C4-2B (cell line): Measurements from ENCODE around the gene ARHGEF25.

Experiments used
- ZFX ChIP-seq: fragments of 450-650 bp; IDR thresholded peaks from 2 replicates; pipeline ENCODE4 v1.6.1; 2017
- TF ChIP-seq, protein P1 (sequence below): fragments of 450-650 bp; conservative IDR thresholded peaks from 2 replicates; pipeline ENCODE4 v1.5.1; 2017; ENCODE audit warnings: mild to moderate bottlenecking

DNA sequence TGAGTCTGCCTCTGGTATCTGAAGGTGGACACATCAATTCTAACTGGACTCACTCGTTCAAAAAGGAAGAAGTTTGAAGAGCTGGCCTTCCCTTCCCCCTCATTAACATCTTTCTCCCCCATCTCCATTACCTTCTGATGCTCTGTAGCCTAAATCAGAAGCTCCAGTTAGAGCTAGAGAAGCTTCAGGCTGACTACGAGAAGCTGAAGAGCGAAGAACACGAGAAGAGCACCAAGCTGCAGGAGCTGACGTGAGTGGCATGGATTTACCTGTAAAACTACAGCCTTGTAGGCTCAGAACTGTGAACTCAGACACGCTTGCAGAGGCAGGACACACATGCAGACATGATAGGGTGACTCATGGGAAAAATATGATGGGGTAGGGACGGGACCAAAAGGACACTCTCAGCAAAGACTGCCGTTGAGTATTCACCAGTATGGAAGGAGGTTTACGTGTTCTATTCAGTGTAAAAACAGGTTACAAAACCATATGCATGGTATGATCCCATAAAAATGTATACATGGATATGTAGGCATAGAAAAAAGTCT, 34.5 kb upstream of the ARHGEF25 start:
- TF ChIP-seq, protein P1, sequence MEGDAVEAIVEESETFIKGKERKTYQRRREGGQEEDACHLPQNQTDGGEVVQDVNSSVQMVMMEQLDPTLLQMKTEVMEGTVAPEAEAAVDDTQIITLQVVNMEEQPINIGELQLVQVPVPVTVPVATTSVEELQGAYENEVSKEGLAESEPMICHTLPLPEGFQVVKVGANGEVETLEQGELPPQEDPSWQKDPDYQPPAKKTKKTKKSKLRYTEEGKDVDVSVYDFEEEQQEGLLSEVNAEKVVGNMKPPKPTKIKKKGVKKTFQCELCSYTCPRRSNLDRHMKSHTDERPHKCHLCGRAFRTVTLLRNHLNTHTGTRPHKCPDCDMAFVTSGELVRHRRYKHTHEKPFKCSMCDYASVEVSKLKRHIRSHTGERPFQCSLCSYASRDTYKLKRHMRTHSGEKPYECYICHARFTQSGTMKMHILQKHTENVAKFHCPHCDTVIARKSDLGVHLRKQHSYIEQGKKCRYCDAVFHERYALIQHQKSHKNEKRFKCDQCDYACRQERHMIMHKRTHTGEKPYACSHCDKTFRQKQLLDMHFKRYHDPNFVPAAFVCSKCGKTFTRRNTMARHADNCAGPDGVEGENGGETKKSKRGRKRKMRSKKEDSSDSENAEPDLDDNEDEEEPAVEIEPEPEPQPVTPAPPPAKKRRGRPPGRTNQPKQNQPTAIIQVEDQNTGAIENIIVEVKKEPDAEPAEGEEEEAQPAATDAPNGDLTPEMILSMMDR: no peak
- TF ChIP-seq ZFX: no peak
